Motor neuron (in vitro differentiated cells): ENCODE data around the gene SPCS1. TPM values are rescaled to one million over a fixed set of nuclear protein-coding genes. Genes with fewer than 3 reads are reported as not detected.
"Not testable (repeated sequence)": the region's sequence is repeated elsewhere in the genome, so short reads cannot be mapped to it uniquely, and the experiment has no call there.

ENCODE experiments used
- ATAC-seq, 8 experiments: fragments of 200-7000 bp; cut with Tn5 transposase; replicated peaks in 6 of 8; 2 replicates each; pipeline ENCODE4 v1.8.0; 2021; ENCODE audit warnings: mild to moderate bottlenecking in 8 of 8, moderate library complexity in 8 of 8
- H3K27ac ChIP-seq, 2 donors: fragments of 250-450 bp; sonication (Bioruptor Pico); 2 replicates each; pipeline ENCODE4 v1.9.0; 2021; ENCODE audit warnings: antibody characterized with exemption in 2 of 2, mild to moderate bottlenecking in 2 of 2, moderate library complexity in 1 of 2
- H3K4me1 ChIP-seq, 2 donors: fragments of 250-450 bp; sonication (Bioruptor Pico); replicated peaks in 1 of 2; 2 replicates each; pipeline ENCODE4 v1.6.1; 2021; ENCODE audit warnings: antibody characterized with exemption in 2 of 2, mild to moderate bottlenecking in 2 of 2, moderate library complexity in 1 of 2
- H3K4me3 ChIP-seq, 5 donors: fragments of 250-450 bp; sonication (Bioruptor Pico); 2 replicates each; pipeline ENCODE4 v1.9.0; 2021; ENCODE audit warnings: antibody characterized with exemption in 5 of 5, mild to moderate bottlenecking in 5 of 5, moderate library complexity in 4 of 5
- WGBS, 10 experiments: fragments of 450-650 bp; shearing (Covaris generic); methylation state at CpG; one replicate each; pipeline ENCODE4 v1.0.0; 2022; 5-methylcytosine and 5-hydroxymethylcytosine counted together
- in situ Hi-C, 9 experiments: fragments of 400-800 bp; cut with MboI; loops; one replicate each; pipeline ENCODE4 v1.15.0; 2021; ENCODE audit warnings: low sequenced_read_pairs in 9 of 9, low pct_unique_long_range_greater_than_20kb in 2 of 9; ENCODE audit not compliant: unreplicated experiment in 9 of 9
- total RNA-seq, 8 experiments: library from RNA; unstranded; fragments of 300-600 nt; gene quantifications; 2 replicates each; pipeline versions ENCODE4 v1.2.3 to v1.2.4, GENCODE V29; 2022

The SPCS1 gene
- total RNA-seq, 8 experiments from 2014 or later = 102 to 216 (median 130) TPM

- Histone ChIP-seq H3K27ac (no peak overlapping the region), H3K4me1 (no peaks in the 10 kb centered on the region), H3K4me3 (no peak overlapping the region)
- ATAC-seq = no peak
- 50 to 100% (median 100%) methylated on average over 1 of the region's 1 CpG; no CpG with 5 or more reads in 2 of the 10 experiments for WGBS, 10 experiments
- in situ Hi-C loops = no loop called here
Observed at GRCh38 chr3:52724511-52724910, 18.6 kb downstream of the SPCS1 start.

- H3K4me3 ChIP-seq, H3K4me1 ChIP-seq, H3K27ac ChIP-seq, in situ Hi-C loops, ATAC-seq: not testable (repeated sequence)
- WGBS, 10 experiments = 73 to 83% (median 75%) methylated on average over 2 of the region's 3 CpGs; no CpG with 5 or more reads in 7 of the 10 experiments
Observed at GRCh38 chr3:52728753-52729152, 22.8 kb downstream of the SPCS1 start.

GRCh38 chr3:52730681-52731080 is 24.8 kb downstream of the SPCS1 start:
- Histone ChIP-seq H3K4me1 (no peaks in the 10 kb centered on the region), H3K4me3 (no peak overlapping the region), H3K27ac (no peak overlapping the region)
- in situ Hi-C loops = no loop called here
- no peak for ATAC-seq

GRCh38 chr3:52731590-52731989 is 25.7 kb downstream of the SPCS1 start:
- H3K4me3 ChIP-seq = no peak overlapping the region
- no peak overlapping the region for H3K27ac ChIP-seq
- no peak for ATAC-seq
- no peaks in the 10 kb centered on the region for H3K4me1 ChIP-seq
- 62 to 100% (median 83%) methylated on average over 2 to 8 of the region's 14 CpGs; no CpG with 5 or more reads in 2 of the 10 experiments for WGBS, 10 experiments
- in situ Hi-C loops = no loop called here

- in situ Hi-C loops = no loop called here
- Histone ChIP-seq H3K4me1 (no peaks in the 10 kb centered on the region), H3K27ac (no peak overlapping the region), H3K4me3 (no peak overlapping the region)
- 83 to 100% (median 92%) methylated on average over 4 to 10 of the region's 10 CpGs for WGBS, 10 experiments
- no peak for ATAC-seq
Observed at GRCh38 chr3:52733256-52733891, 27.5 kb downstream of the SPCS1 start.

- in situ Hi-C loops = no loop called here
- Histone ChIP-seq H3K4me3 (no peak overlapping the region), H3K27ac (no peak overlapping the region), H3K4me1 (no peaks in the 10 kb centered on the region)
- WGBS, 10 experiments = 50 to 100% (median 95%) methylated on average over 1 of the region's 1 CpG
- no peak for ATAC-seq
Observed at GRCh38 chr3:52739730-52740129, 33.8 kb downstream of the SPCS1 start.

GRCh38 chr3:52742418-52743041 is 36.6 kb downstream of the SPCS1 start:
- 20 to 100% (median 94%) methylated on average over 1 to 3 of the region's 3 CpGs; no CpG with 5 or more reads in 4 of the 10 experiments for WGBS, 10 experiments
- in situ Hi-C loops = no loop called here
- peak in 3 of 8 experiments; percentile 50 to 67 (median 60) for ATAC-seq
- H3K27ac ChIP-seq = no peak overlapping the region
- no peaks in the 10 kb centered on the region for H3K4me1 ChIP-seq
- no peak overlapping the region for H3K4me3 ChIP-seq

- 83 to 100% (median 98%) methylated on average over 1 to 4 of the region's 5 CpGs; no CpG with 5 or more reads in 6 of the 10 experiments for WGBS, 10 experiments
- in situ Hi-C loops = no loop called here
- no peak for ATAC-seq
- no peak overlapping the region for H3K27ac ChIP-seq
- no peak overlapping the region for H3K4me3 ChIP-seq
- no peaks in the 10 kb centered on the region for H3K4me1 ChIP-seq
Observed at GRCh38 chr3:52743152-52743551, 37.2 kb downstream of the SPCS1 start.

GRCh38 chr3:52743721-52744120 is 37.8 kb downstream of the SPCS1 start:
- no peak for ATAC-seq

GRCh38 chr3:52752045-52752660 is 46.2 kb downstream of the SPCS1 start:
- Histone ChIP-seq H3K27ac (no peak overlapping the region), H3K4me1 (no peaks in the 10 kb centered on the region), H3K4me3 (no peak overlapping the region)
- 68 to 100% (median 93%) methylated on average over 1 to 3 of the region's 3 CpGs; no CpG with 5 or more reads in 2 of the 10 experiments for WGBS, 10 experiments
- peak in 3 of 8 experiments; percentile 34 to 72 (median 68) for ATAC-seq
- in situ Hi-C loops = no loop called here

More at GRCh38 chr3:52743721-52744120, 37.8 kb downstream of the SPCS1 start:
- H3K4me3 ChIP-seq = no peak overlapping the region
- H3K4me1 ChIP-seq = no peaks in the 10 kb centered on the region
- in situ Hi-C loops = no loop called here
- no peak overlapping the region for H3K27ac ChIP-seq
- 55 to 100% (median 90%) methylated on average over 1 to 2 of the region's 2 CpGs; no CpG with 5 or more reads in 2 of the 10 experiments for WGBS, 10 experiments

- ATAC-seq = no peak
- WGBS, 10 experiments = 81 to 100% (median 91%) methylated on average over 1 to 4 of the region's 4 CpGs
- H3K4me1 ChIP-seq = no peaks in the 10 kb centered on the region
- H3K27ac ChIP-seq = no peak overlapping the region
- in situ Hi-C loops = no loop called here
- H3K4me3 ChIP-seq = no peak overlapping the region
Observed at GRCh38 chr3:52754373-52754772, 48.5 kb downstream of the SPCS1 start.

GRCh38 chr3:52756141-52756540 is 50.2 kb downstream of the SPCS1 start:
- in situ Hi-C loops = no loop called here
- Histone ChIP-seq H3K4me3 (no peak overlapping the region), H3K27ac (no peak overlapping the region), H3K4me1 (no peaks in the 10 kb centered on the region)
- WGBS, 10 experiments = 57 to 100% (median 91%) methylated on average over 1 of the region's 1 CpG; no CpG with 5 or more reads in 2 of the 10 experiments
- ATAC-seq = no peak
